Panc1 (cell line): Measurements from ENCODE around the gene DCC.

ENCODE experiments used
- SIN3A ChIP-seq: IDR thresholded peaks from 2 replicates; pipeline ENCODE4 v1.6.1; 2012; ENCODE audit warnings: low read depth, mild to moderate bottlenecking, low read length, moderate library complexity, borderline replicate concordance; ENCODE audit not compliant: insufficient read depth
- TCF7L2 ChIP-seq: IDR thresholded peaks from 2 replicates; pipeline ENCODE4 v1.6.1; 2011; ENCODE audit warnings: mild to moderate bottlenecking, low read depth, low read length, inconsistent platforms
- TF ChIP-seq, protein P1 (sequence below): fragments of 450-650 bp; IDR thresholded peaks from 2 replicates; pipeline ENCODE4 v1.5.1; 2017; ENCODE audit warnings: mild to moderate bottlenecking
- TF ChIP-seq, protein P2 (sequence below), 2 experiments: IDR thresholded peaks; 2 replicates each; pipeline ENCODE4 v1.6.1; 2011 to 2012; ENCODE audit warnings: low read depth in 2 of 2, control low read depth in 1 of 2, low read length in 1 of 2, mild to moderate bottlenecking in 1 of 2, moderate library complexity in 1 of 2; ENCODE audit not compliant: insufficient read depth in 1 of 2

DNA sequence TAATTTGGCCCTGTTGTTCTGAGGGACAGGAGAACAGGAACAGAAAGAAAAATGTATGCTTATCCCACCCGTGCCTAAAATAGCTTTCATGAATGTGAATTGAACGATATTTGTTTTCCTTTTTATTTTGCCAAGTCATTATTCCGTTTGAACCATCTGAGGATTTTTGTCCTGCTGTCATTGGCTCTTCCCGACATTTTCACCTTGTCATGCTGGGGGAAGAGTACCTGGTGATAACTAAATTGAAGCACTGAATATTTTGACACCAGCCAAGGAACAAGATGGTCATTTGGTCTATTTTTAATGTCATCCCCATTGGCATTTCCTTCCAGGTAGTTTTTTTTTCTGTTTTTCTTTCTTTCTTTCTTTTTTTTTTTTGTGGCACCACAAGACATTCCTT is 204.1 kb downstream of the DCC start:
- TF ChIP-seq, protein P1, sequence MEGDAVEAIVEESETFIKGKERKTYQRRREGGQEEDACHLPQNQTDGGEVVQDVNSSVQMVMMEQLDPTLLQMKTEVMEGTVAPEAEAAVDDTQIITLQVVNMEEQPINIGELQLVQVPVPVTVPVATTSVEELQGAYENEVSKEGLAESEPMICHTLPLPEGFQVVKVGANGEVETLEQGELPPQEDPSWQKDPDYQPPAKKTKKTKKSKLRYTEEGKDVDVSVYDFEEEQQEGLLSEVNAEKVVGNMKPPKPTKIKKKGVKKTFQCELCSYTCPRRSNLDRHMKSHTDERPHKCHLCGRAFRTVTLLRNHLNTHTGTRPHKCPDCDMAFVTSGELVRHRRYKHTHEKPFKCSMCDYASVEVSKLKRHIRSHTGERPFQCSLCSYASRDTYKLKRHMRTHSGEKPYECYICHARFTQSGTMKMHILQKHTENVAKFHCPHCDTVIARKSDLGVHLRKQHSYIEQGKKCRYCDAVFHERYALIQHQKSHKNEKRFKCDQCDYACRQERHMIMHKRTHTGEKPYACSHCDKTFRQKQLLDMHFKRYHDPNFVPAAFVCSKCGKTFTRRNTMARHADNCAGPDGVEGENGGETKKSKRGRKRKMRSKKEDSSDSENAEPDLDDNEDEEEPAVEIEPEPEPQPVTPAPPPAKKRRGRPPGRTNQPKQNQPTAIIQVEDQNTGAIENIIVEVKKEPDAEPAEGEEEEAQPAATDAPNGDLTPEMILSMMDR, result no peak
- TF ChIP-seq, protein P2, sequence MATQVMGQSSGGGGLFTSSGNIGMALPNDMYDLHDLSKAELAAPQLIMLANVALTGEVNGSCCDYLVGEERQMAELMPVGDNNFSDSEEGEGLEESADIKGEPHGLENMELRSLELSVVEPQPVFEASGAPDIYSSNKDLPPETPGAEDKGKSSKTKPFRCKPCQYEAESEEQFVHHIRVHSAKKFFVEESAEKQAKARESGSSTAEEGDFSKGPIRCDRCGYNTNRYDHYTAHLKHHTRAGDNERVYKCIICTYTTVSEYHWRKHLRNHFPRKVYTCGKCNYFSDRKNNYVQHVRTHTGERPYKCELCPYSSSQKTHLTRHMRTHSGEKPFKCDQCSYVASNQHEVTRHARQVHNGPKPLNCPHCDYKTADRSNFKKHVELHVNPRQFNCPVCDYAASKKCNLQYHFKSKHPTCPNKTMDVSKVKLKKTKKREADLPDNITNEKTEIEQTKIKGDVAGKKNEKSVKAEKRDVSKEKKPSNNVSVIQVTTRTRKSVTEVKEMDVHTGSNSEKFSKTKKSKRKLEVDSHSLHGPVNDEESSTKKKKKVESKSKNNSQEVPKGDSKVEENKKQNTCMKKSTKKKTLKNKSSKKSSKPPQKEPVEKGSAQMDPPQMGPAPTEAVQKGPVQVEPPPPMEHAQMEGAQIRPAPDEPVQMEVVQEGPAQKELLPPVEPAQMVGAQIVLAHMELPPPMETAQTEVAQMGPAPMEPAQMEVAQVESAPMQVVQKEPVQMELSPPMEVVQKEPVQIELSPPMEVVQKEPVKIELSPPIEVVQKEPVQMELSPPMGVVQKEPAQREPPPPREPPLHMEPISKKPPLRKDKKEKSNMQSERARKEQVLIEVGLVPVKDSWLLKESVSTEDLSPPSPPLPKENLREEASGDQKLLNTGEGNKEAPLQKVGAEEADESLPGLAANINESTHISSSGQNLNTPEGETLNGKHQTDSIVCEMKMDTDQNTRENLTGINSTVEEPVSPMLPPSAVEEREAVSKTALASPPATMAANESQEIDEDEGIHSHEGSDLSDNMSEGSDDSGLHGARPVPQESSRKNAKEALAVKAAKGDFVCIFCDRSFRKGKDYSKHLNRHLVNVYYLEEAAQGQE (IDR thresholded peaks at IDR 0.05; ENCODE audit: insufficient read depth in 1 of 2, low read depth in 2 of 2, low read length in 1 of 2), result no peak
- no peak for TF ChIP-seq SIN3A
- TF ChIP-seq TCF7L2, result no peak
